ENCODE measurements around the gene RFX8. TPM values are rescaled to one million over a fixed set of nuclear protein-coding genes. Genes with fewer than 3 reads are reported as not detected.

The RFX8 gene
- not detected for total RNA-seq
- long read RNA-seq: 0 reads

DNA sequence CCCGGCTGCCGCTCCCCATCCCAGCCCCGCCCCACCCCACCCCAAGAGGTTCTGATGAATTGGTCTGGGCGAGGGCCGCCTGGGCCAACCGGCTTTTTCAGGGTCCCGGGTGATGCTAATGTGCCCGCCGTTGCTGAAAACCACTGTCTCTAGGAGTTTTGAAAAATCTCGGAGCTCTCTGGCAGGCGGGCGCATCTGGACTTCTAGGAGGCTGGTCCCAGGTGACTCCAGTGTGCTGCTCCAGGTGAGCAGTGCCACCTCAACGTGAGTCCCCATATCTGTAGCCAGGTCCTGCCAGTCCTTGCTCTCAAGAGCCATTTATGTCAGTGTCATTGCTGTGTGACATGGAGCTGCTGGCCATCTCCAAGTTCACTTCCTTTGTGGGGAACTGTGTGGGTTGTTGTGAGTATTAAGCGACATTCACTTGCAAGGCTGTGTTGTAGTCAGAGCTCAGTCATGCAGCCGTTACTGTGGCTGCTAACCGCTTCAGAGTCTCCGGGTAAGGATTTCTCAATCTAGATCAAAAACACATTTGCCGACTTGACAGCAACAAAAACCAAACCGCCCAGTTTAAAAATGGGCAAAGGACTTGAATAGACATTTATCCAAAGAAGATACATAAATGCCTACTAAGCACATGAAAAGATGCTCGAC lies at the start of gene RFX8:
RFX8 (minus strand) TSS at position 382 of the 654 bp plus-strand sequence. CDS start 8,264 bp downstream, outside the sequence.
- H3K27ac ChIP-seq (replicated peaks): peak within 1 kb of the TSS; percentile 77
- no peak for TF ChIP-seq CTCF (IDR thresholded peaks at IDR 0.05; ENCODE audit: borderline replicate concordance)
- H3K36me3 ChIP-seq: no peaks in the 10 kb centered on the region
- H3K27me3 ChIP-seq (ENCODE audit: low read depth): no peaks in the 10 kb centered on the region
- H3K4me3 ChIP-seq: peak within 1 kb of the TSS; percentile 73
- no peaks in the 10 kb centered on the region for H3K9me3 ChIP-seq (replicated peaks)
- H3K4me1 ChIP-seq: peaks cover 20% of the 10 kb centered on the region
- DNase-seq: no peak
- intact Hi-C loops (cut with micrococcal nuclease): no loop called here

DNA sequence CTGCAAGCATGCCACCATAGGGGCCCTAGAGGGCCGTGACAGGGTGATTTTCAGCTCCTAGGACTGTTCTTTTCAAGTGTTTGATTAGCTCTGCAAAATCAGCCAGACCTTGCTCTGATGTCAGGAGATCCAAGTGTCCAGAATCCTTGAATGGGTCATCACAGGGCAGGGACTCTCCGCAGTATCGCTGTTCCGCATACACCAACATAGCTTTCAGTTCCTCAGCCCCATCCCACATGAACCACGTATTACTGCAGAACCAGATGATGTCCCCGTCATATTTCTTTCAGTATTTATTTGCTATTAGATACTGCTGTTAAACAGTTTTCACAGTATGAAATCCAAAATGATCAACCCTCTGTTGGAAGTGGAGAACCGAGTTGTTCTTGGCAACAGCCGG lies 46.6 kb upstream of the RFX8 start:
- H3K36me3 ChIP-seq: no peaks in the 10 kb centered on the region
- no peak for DNase-seq
- no peaks in the 10 kb centered on the region for H3K9me3 ChIP-seq (replicated peaks)
- H3K27me3 ChIP-seq (ENCODE audit: low read depth): no peaks in the 10 kb centered on the region
- H3K27ac ChIP-seq (replicated peaks): no peak overlapping the region
- TF ChIP-seq CTCF (IDR thresholded peaks at IDR 0.05; ENCODE audit: borderline replicate concordance): no peak
- intact Hi-C loops (cut with micrococcal nuclease): no loop called here
- no peak overlapping the region for H3K4me3 ChIP-seq
- peaks cover 26% of the 10 kb centered on the region for H3K4me1 ChIP-seq

DNA sequence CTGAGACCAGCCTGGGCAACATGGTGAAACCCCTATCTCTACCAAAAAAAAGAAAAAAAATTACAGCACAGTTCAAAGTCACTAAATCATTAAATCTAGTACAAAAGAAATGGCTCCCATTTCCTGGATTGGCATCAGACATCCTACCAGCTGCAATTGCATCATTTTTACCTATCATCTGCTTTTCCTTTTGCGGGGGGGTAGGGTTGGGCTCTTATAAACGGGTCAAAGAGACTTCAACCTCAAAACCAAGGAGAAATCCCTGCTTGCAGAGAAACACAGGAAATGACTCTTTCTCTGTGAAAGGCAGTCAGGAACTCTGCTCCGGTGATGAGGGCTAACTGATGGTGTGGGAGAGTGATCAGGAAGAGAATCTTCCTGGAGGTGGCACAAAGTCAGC lies 45.3 kb upstream of the RFX8 start:
- no peak for TF ChIP-seq CTCF (IDR thresholded peaks at IDR 0.05; ENCODE audit: borderline replicate concordance)
- Histone ChIP-seq H3K27ac (replicated peaks) (no peak overlapping the region), H3K4me1 (peaks cover 34% of the 10 kb centered on the region), H3K27me3 (ENCODE audit: low read depth) (no peaks in the 10 kb centered on the region), H3K9me3 (replicated peaks) (no peaks in the 10 kb centered on the region), H3K36me3 (no peaks in the 10 kb centered on the region), H3K4me3 (no peak overlapping the region)
- DNase-seq: no peak
- intact Hi-C loops (cut with micrococcal nuclease): no loop called here

DNA sequence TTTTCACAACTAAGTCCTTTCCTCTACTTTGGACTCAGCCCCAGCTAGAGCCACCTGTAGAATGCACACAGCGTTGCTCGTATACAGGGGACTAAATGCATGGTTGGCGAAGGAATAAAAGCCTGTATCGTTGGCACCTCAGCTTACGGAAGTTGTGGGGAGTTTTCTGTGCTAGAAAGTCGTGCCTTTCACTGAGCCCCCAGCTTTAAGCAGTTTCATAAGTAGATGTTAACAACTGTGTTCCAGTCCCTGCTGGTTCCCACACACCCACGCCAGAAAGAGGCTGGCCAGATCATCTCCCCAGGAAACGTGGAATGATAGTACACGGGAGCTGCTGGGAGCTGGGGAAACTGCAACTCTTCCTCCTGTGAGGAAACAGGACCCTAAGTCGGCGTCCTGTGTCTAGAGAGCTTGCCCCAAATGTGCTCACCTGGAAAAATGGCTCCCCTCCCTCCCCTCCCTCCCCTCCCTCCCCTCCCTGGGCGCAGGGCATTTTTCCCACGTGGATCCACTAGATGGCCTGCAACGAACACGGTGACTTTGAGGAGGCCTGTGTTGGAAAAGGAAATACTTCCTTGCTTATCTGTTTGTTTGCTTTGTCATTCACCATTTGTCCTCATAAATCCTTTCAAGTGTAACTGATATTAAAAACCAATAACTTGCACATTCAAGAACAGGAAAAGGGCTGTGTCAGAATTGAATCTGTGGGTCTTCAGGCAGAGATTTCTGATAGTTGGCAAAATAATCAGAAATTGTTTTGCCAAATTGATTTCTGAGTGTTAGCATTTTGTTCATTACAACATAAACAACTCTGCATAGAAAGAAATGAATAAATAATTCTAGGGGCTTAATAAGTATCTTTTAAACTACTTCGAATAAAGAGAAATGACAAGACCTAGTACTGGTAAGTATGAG lies 43.9 kb upstream of the RFX8 start:
- intact Hi-C loops (cut with micrococcal nuclease): loop anchor here (5.0 kb wide), 1 partner anchor 313 kb away; no protein-coding TSS in a partner anchor
- Histone ChIP-seq H3K36me3 (no peaks in the 10 kb centered on the region), H3K27me3 (ENCODE audit: low read depth) (no peaks in the 10 kb centered on the region), H3K9me3 (replicated peaks) (no peaks in the 10 kb centered on the region), H3K4me3 (peak overlapping the region; percentile 36), H3K4me1 (peaks cover 37% of the 10 kb centered on the region), H3K27ac (replicated peaks) (peak overlapping the region; percentile 60)
- TF ChIP-seq CTCF (IDR thresholded peaks at IDR 0.05; ENCODE audit: borderline replicate concordance): peak; percentile 63
- DNase-seq: peak; percentile 35

DNA sequence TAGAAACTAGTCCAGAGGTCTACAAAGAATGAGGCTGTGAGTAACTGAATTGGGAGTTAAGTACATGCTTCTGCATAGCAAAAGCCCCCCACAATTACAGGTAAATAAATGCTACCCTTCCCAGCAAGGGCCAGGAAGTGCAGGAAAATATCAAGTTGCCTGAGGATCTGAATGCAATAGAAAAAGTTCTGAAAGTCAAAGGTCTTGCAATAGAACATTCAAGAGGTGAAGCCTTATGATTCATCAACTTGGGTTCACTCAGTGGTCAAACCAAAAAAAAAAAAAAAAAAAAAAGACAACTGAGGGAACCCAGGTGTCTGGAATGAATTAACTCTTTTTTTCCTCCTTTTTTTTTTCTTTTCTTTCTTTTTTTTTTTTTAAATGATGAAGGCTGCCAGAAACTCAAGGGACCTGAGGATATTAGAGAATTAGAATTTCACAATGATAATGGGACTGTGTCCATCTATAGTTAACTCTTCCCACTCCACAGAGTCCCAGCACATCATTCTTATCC lies 42.9 kb upstream of the RFX8 start:
- TF ChIP-seq CTCF (IDR thresholded peaks at IDR 0.05; ENCODE audit: borderline replicate concordance): no peak
- H3K4me3 ChIP-seq: no peak overlapping the region
- H3K27ac ChIP-seq (replicated peaks): no peak overlapping the region
- H3K9me3 ChIP-seq (replicated peaks): no peaks in the 10 kb centered on the region
- no peaks in the 10 kb centered on the region for H3K36me3 ChIP-seq
- peaks cover 37% of the 10 kb centered on the region for H3K4me1 ChIP-seq
- DNase-seq: no peak
- no peaks in the 10 kb centered on the region for H3K27me3 ChIP-seq (ENCODE audit: low read depth)
- intact Hi-C loops (cut with micrococcal nuclease): loop anchor here (5.0 kb wide), 1 partner anchor 314 kb away; no protein-coding TSS in a partner anchor

Measured in left ventricle myocardium inferior (tissue), 1 donor.